T-helper 2 cell treated with Interferon-gamma antibody and Interleukin-4, amounts not matched to agents 100 ng/mL and 5 ng/mL, for 36 hours (primary cell): ENCODE results near the gene FGD4. TPM values are rescaled to one million over a fixed set of nuclear protein-coding genes. Genes with fewer than 3 reads are reported as not detected.
"Not testable (repeated sequence)": the region's sequence is repeated elsewhere in the genome, so short reads cannot be mapped to it uniquely, and the experiment has no call there.

Experiments
- intact Hi-C: fragments of 100-400 bp; cut with micrococcal nuclease; formaldehyde crosslinking; loops from one replicate; pipeline ENCODE4 v1.15.1; 2023
- total RNA-seq: library from RNA; stranded (reverse); gene quantifications from 2 replicates; pipeline ENCODE4 v1.2.3, GENCODE V29; 2022

The FGD4 gene
- total RNA-seq, 1 donor from 2014 or later = 0.48 TPM

GRCh38 chr12:32515137-32515873, 115.9 kb downstream of the FGD4 start:
- intact Hi-C loops = no loop called here

GRCh38 chr12:32516230-32516629, 116.9 kb downstream of the FGD4 start:
- intact Hi-C loops = no loop called here

GRCh38 chr12:32517966-32518365, 118.6 kb downstream of the FGD4 start:
- intact Hi-C loops = no loop called here

- intact Hi-C loops = no loop called here
Observed at GRCh38 chr12:32519047-32519446, 119.7 kb downstream of the FGD4 start.

GRCh38 chr12:32522331-32523221, 123.2 kb downstream of the FGD4 start:
- intact Hi-C loops = no loop called here

GRCh38 chr12:32525802-32526201, 126.4 kb downstream of the FGD4 start:
- intact Hi-C loops = not testable (repeated sequence)

GRCh38 chr12:32526343-32526742, 127.0 kb downstream of the FGD4 start:
- intact Hi-C loops = not testable (repeated sequence)

GRCh38 chr12:32532422-32532821, 133.1 kb downstream of the FGD4 start:
- intact Hi-C loops = no loop called here

- intact Hi-C loops = no loop called here
Observed at GRCh38 chr12:32532951-32533350, 133.6 kb downstream of the FGD4 start.

GRCh38 chr12:32533506-32533905, 134.1 kb downstream of the FGD4 start:
- intact Hi-C loops = not testable (repeated sequence)

GRCh38 chr12:32533971-32534590, 134.7 kb downstream of the FGD4 start:
- intact Hi-C loops = no loop called here

GRCh38 chr12:32534698-32535097, 135.3 kb downstream of the FGD4 start:
- intact Hi-C loops = no loop called here

- intact Hi-C loops = no loop called here
Observed at GRCh38 chr12:32535288-32535999, 136.1 kb downstream of the FGD4 start.

GRCh38 chr12:32536000-32536345, 136.6 kb downstream of the FGD4 start:
- intact Hi-C loops = no loop called here

GRCh38 chr12:32541754-32542374, 142.5 kb downstream of the FGD4 start:
- intact Hi-C loops = no loop called here

- intact Hi-C loops = no loop called here
Observed at GRCh38 chr12:32542428-32543229, 143.3 kb downstream of the FGD4 start.

GRCh38 chr12:32544893-32545292, 145.5 kb downstream of the FGD4 start:
- intact Hi-C loops = no loop called here

GRCh38 chr12:32545413-32545980, 146.1 kb downstream of the FGD4 start:
- intact Hi-C loops = no loop called here

GRCh38 chr12:32546272-32546671, 146.9 kb downstream of the FGD4 start:
- intact Hi-C loops = no loop called here
